WTC11 (cell line): ENCODE data around the gene KIT.

Experiments used
- CREB1 ChIP-seq: sonication (generic); formaldehyde crosslinking; IDR thresholded peaks from 2 replicates; pipeline ENCODE4 v1.8.0; 2023; ENCODE audit warnings: mild to moderate bottlenecking, missing genetic modification reagents
- KAT7 ChIP-seq: sonication (generic); formaldehyde crosslinking; IDR thresholded peaks from 2 replicates; pipeline ENCODE4 v1.8.1; 2023; ENCODE audit warnings: missing genetic modification reagents, mild to moderate bottlenecking, borderline replicate concordance
- TF ChIP-seq, protein P1 (sequence below): sonication (generic); formaldehyde crosslinking; IDR thresholded peaks from 2 replicates; pipeline ENCODE4 v1.8.1; 2023; ENCODE audit warnings: mild to moderate bottlenecking, missing genetic modification reagents, moderate library complexity
- TF ChIP-seq, protein P2 (sequence below): fragments of 200-600 bp; IDR thresholded peaks from 2 replicates; pipeline ENCODE4 v1.8.0; 2022; ENCODE audit warnings: antibody characterized with exemption

DNA sequence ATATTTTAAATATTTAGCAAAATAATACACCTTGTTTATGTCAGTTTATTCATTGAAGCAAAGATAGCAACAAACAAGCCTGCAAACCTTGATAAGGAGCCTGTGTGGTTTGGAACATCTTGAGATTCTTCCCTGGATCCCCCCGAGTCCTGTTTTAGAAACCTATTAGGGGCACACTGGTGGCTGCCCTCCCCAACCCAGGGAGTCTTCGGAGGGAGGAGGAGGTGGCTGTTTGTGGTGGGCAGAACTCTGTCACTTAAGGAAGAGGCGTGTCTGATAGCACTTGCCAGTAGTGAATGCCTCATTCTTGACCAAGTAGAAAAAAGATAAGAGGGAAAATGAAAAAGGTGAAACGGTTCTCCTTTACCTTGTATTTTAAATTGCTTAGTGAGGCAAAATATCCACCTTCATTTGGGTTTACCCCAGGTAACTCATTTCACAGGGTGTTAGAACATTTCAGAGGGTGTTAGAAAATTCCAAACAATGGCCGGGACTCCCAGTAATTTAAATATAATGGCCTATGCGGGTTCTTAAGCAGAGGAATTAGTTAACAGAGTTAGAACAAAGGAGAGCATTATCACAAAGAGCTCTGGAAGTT is 10.4 kb downstream of the KIT start:
- TF ChIP-seq, protein P1, sequence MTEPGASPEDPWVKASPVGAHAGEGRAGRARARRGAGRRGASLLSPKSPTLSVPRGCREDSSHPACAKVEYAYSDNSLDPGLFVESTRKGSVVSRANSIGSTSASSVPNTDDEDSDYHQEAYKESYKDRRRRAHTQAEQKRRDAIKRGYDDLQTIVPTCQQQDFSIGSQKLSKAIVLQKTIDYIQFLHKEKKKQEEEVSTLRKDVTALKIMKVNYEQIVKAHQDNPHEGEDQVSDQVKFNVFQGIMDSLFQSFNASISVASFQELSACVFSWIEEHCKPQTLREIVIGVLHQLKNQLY: no peak
- TF ChIP-seq CREB1 (CRISPR knock-in tag): no peak
- TF ChIP-seq KAT7: no peak
- TF ChIP-seq, protein P2, sequence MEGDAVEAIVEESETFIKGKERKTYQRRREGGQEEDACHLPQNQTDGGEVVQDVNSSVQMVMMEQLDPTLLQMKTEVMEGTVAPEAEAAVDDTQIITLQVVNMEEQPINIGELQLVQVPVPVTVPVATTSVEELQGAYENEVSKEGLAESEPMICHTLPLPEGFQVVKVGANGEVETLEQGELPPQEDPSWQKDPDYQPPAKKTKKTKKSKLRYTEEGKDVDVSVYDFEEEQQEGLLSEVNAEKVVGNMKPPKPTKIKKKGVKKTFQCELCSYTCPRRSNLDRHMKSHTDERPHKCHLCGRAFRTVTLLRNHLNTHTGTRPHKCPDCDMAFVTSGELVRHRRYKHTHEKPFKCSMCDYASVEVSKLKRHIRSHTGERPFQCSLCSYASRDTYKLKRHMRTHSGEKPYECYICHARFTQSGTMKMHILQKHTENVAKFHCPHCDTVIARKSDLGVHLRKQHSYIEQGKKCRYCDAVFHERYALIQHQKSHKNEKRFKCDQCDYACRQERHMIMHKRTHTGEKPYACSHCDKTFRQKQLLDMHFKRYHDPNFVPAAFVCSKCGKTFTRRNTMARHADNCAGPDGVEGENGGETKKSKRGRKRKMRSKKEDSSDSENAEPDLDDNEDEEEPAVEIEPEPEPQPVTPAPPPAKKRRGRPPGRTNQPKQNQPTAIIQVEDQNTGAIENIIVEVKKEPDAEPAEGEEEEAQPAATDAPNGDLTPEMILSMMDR: no peak
